Upper lobe of left lung (tissue), 4 donors: ENCODE results near the gene LRRC74A.

ENCODE experiments used
- CTCF ChIP-seq, 6 experiments: fragments of 450-650 bp in 4 of 6; fragments of 200-600 bp in 2 of 6; sonication (generic) in 2 of 6; IDR thresholded peaks; one replicate each; pipeline ENCODE4 v1.5.1; 2016 to 2019; ENCODE audit warnings: antibody characterized with exemption in 6 of 6
- EP300 ChIP-seq, 4 donors: sonication (generic); formaldehyde crosslinking; IDR thresholded peaks; one replicate each; pipeline ENCODE4 v1.5.1; 2017; ENCODE audit warnings: antibody characterized with exemption in 4 of 4, control low read depth in 2 of 4
- POLR2A ChIP-seq, 4 donors: fragments of 450-650 bp; IDR thresholded peaks; one replicate each; pipeline ENCODE4 v1.5.1; 2016 to 2017; ENCODE audit warnings: antibody characterized with exemption in 4 of 4, mild to moderate bottlenecking in 2 of 4
- POLR2AphosphoS5 ChIP-seq, 2 donors: sonication (generic); formaldehyde crosslinking; IDR thresholded peaks; one replicate each; pipeline ENCODE4 v1.5.1; 2017; ENCODE audit warnings: antibody characterized with exemption in 2 of 2

- TF ChIP-seq CTCF (IDR thresholded peaks at IDR 0.05) (no peak), POLR2AphosphoS5 (IDR thresholded peaks at IDR 0.05) (peak in 1 of 2 donors; percentile 45), POLR2A (IDR thresholded peaks at IDR 0.05) (no peak), EP300 (IDR thresholded peaks at IDR 0.05) (peak in 1 of 4 donors; percentile 2)
These were observed 58.7 kb downstream of the LRRC74A start for GRCh38 chr14:76884853-76885276.
